Effector memory CD4-positive, alpha-beta T cell (primary cell): Measurements from ENCODE around the gene CLEC16A.

ENCODE experiments used
- DNase-seq, 3 donors: peaks; one replicate each; pipeline ENCODE4 v3.0.0-alpha.2; 2020
- H3K27ac ChIP-seq: 2 replicates; pipeline ENCODE4 v1.7.0; 2013; ENCODE audit warnings: mild to moderate bottlenecking, low read length, moderate library complexity; ENCODE audit not compliant: insufficient read depth, poor library complexity, severe bottlenecking
- H3K27me3 ChIP-seq: replicated peaks from 2 replicates; pipeline ENCODE4 v1.7.0; 2013; ENCODE audit warnings: mild to moderate bottlenecking, low read length; ENCODE audit not compliant: insufficient read depth, control insufficient read depth, poor library complexity, severe bottlenecking
- H3K36me3 ChIP-seq: 2 replicates; pipeline ENCODE4 v1.7.0; 2013; ENCODE audit warnings: mild to moderate bottlenecking, low read length, moderate library complexity; ENCODE audit not compliant: control insufficient read depth, insufficient read depth
- H3K4me1 ChIP-seq: 2 replicates; pipeline ENCODE4 v1.7.0; 2013; ENCODE audit warnings: low read length, mild to moderate bottlenecking; ENCODE audit not compliant: control insufficient read depth, insufficient read depth, poor library complexity, severe bottlenecking
- H3K4me3 ChIP-seq: 2 replicates; pipeline ENCODE4 v1.7.0; 2013; ENCODE audit warnings: low read length, low read depth, mild to moderate bottlenecking; ENCODE audit not compliant: insufficient read depth, poor library complexity, severe bottlenecking
- H3K9me3 ChIP-seq: 2 replicates; pipeline ENCODE4 v1.7.0; 2013; ENCODE audit warnings: mild to moderate bottlenecking, low read length, moderate library complexity; ENCODE audit not compliant: control insufficient read depth

The CLEC16A gene

GRCh38 chr16:11033629-11034420, 89.5 kb downstream of the CLEC16A start:
- H3K4me1 ChIP-seq, result no peaks in the 10 kb centered on the region
- H3K27ac ChIP-seq, result no peak overlapping the region
- H3K9me3 ChIP-seq, result no peaks in the 10 kb centered on the region
- H3K27me3 ChIP-seq, result no peaks in the 10 kb centered on the region
- H3K4me3 ChIP-seq, result no peak overlapping the region
- peaks cover 17% of the 10 kb centered on the region for H3K36me3 ChIP-seq
- no peak for DNase-seq

GRCh38 chr16:11034481-11034931, 90.1 kb downstream of the CLEC16A start:
- H3K27ac ChIP-seq, result no peak overlapping the region
- no peak for DNase-seq
- no peak overlapping the region for H3K4me3 ChIP-seq
- H3K9me3 ChIP-seq, result no peaks in the 10 kb centered on the region
- no peaks in the 10 kb centered on the region for H3K4me1 ChIP-seq
- peaks cover 17% of the 10 kb centered on the region for H3K36me3 ChIP-seq
- H3K27me3 ChIP-seq, result no peaks in the 10 kb centered on the region

- no peaks in the 10 kb centered on the region for H3K27me3 ChIP-seq
- no peaks in the 10 kb centered on the region for H3K9me3 ChIP-seq
- DNase-seq, result no peak
- peaks cover 23% of the 10 kb centered on the region for H3K36me3 ChIP-seq
- H3K4me1 ChIP-seq, result no peaks in the 10 kb centered on the region
- no peak overlapping the region for H3K27ac ChIP-seq
- no peak overlapping the region for H3K4me3 ChIP-seq
Measured at GRCh38 chr16:11035096-11035495, 90.7 kb downstream of the CLEC16A start.

GRCh38 chr16:11036040-11036439, 91.7 kb downstream of the CLEC16A start:
- no peaks in the 10 kb centered on the region for H3K27me3 ChIP-seq
- DNase-seq, result no peak
- peaks cover 26% of the 10 kb centered on the region for H3K36me3 ChIP-seq
- no peaks in the 10 kb centered on the region for H3K4me1 ChIP-seq
- no peak overlapping the region for H3K27ac ChIP-seq
- no peak overlapping the region for H3K4me3 ChIP-seq
- no peaks in the 10 kb centered on the region for H3K9me3 ChIP-seq

GRCh38 chr16:11036868-11037410, 92.6 kb downstream of the CLEC16A start:
- no peak overlapping the region for H3K4me3 ChIP-seq
- peaks cover 26% of the 10 kb centered on the region for H3K36me3 ChIP-seq
- H3K9me3 ChIP-seq, result no peaks in the 10 kb centered on the region

GRCh38 chr16:11038305-11038704, 93.9 kb downstream of the CLEC16A start:
- no peaks in the 10 kb centered on the region for H3K4me1 ChIP-seq
- H3K27ac ChIP-seq, result no peak overlapping the region
- H3K4me3 ChIP-seq, result no peak overlapping the region
- DNase-seq, result no peak
- H3K9me3 ChIP-seq, result no peaks in the 10 kb centered on the region
- H3K27me3 ChIP-seq, result no peaks in the 10 kb centered on the region
- H3K36me3 ChIP-seq, result peaks cover 21% of the 10 kb centered on the region

More at GRCh38 chr16:11036868-11037410, 92.6 kb downstream of the CLEC16A start:
- H3K27ac ChIP-seq, result no peak overlapping the region
- no peaks in the 10 kb centered on the region for H3K4me1 ChIP-seq
- no peak for DNase-seq
- H3K27me3 ChIP-seq, result no peaks in the 10 kb centered on the region

GRCh38 chr16:11038777-11039176, 94.4 kb downstream of the CLEC16A start:
- Histone ChIP-seq H3K4me1 (no peaks in the 10 kb centered on the region), H3K4me3 (no peak overlapping the region), H3K36me3 (peaks cover 20% of the 10 kb centered on the region), H3K9me3 (no peaks in the 10 kb centered on the region), H3K27me3 (no peaks in the 10 kb centered on the region), H3K27ac (no peak overlapping the region)
- DNase-seq, result no peak

GRCh38 chr16:11039726-11040125, 95.4 kb downstream of the CLEC16A start:
- Histone ChIP-seq H3K4me1 (no peaks in the 10 kb centered on the region), H3K27ac (no peak overlapping the region), H3K36me3 (peaks cover 20% of the 10 kb centered on the region), H3K9me3 (no peaks in the 10 kb centered on the region), H3K4me3 (no peak overlapping the region), H3K27me3 (no peaks in the 10 kb centered on the region)
- no peak for DNase-seq

- peaks cover 32% of the 10 kb centered on the region for H3K36me3 ChIP-seq
- no peak for DNase-seq
Measured at GRCh38 chr16:11042191-11042590, 97.8 kb downstream of the CLEC16A start.

GRCh38 chr16:11045441-11045840, 101.1 kb downstream of the CLEC16A start:
- no peak for DNase-seq
- no peak overlapping the region for H3K4me3 ChIP-seq
- no peaks in the 10 kb centered on the region for H3K4me1 ChIP-seq
- H3K27ac ChIP-seq, result no peak overlapping the region
- H3K27me3 ChIP-seq, result no peaks in the 10 kb centered on the region
- peaks cover 31% of the 10 kb centered on the region for H3K36me3 ChIP-seq
- H3K9me3 ChIP-seq, result no peaks in the 10 kb centered on the region

More at GRCh38 chr16:11042191-11042590, 97.8 kb downstream of the CLEC16A start:
- Histone ChIP-seq H3K27ac (no peak overlapping the region), H3K4me1 (no peaks in the 10 kb centered on the region), H3K4me3 (no peak overlapping the region), H3K27me3 (no peaks in the 10 kb centered on the region), H3K9me3 (no peaks in the 10 kb centered on the region)
